Measurements from ENCODE around the gene TNFAIP8L2.

TNFAIP8L2 gene

GRCh38 chr1:151166505-151166956 is 10.1 kb downstream of the TNFAIP8L2 start:
- DNase-seq (ENCODE audit: extremely low read depth, low read depth) = no peak
- peak overlapping the region; percentile 100 for H3K4me3 ChIP-seq (replicated peaks; ENCODE audit: low read depth, low read length)
- TF ChIP-seq, protein P1, sequence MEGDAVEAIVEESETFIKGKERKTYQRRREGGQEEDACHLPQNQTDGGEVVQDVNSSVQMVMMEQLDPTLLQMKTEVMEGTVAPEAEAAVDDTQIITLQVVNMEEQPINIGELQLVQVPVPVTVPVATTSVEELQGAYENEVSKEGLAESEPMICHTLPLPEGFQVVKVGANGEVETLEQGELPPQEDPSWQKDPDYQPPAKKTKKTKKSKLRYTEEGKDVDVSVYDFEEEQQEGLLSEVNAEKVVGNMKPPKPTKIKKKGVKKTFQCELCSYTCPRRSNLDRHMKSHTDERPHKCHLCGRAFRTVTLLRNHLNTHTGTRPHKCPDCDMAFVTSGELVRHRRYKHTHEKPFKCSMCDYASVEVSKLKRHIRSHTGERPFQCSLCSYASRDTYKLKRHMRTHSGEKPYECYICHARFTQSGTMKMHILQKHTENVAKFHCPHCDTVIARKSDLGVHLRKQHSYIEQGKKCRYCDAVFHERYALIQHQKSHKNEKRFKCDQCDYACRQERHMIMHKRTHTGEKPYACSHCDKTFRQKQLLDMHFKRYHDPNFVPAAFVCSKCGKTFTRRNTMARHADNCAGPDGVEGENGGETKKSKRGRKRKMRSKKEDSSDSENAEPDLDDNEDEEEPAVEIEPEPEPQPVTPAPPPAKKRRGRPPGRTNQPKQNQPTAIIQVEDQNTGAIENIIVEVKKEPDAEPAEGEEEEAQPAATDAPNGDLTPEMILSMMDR (IDR thresholded peaks at IDR 0.05; ENCODE audit: low read depth, low read length, missing control alignments) = no peak

- no peak for DNase-seq (ENCODE audit: extremely low read depth, low read depth)
- TF ChIP-seq, protein P1 (IDR thresholded peaks at IDR 0.05; ENCODE audit: low read depth, low read length, missing control alignments) = no peak
- H3K4me3 ChIP-seq (replicated peaks; ENCODE audit: low read depth, low read length) = peak overlapping the region; percentile 100
Measured at GRCh38 chr1:151167116-151167515, 10.7 kb downstream of the TNFAIP8L2 start.

GRCh38 chr1:151171190-151171589 is 14.7 kb downstream of the TNFAIP8L2 start:
- TF ChIP-seq, protein P1 (IDR thresholded peaks at IDR 0.05; ENCODE audit: low read depth, low read length, missing control alignments) = no peak
- DNase-seq (ENCODE audit: extremely low read depth, low read depth) = no peak
- no peak overlapping the region for H3K4me3 ChIP-seq (replicated peaks; ENCODE audit: low read depth, low read length)

- H3K4me3 ChIP-seq (replicated peaks; ENCODE audit: low read depth, low read length) = no peak overlapping the region
- no peak for DNase-seq (ENCODE audit: extremely low read depth, low read depth)
- TF ChIP-seq, protein P1 (IDR thresholded peaks at IDR 0.05; ENCODE audit: low read depth, low read length, missing control alignments) = no peak
Measured at GRCh38 chr1:151175041-151175741, 18.7 kb downstream of the TNFAIP8L2 start.

- TF ChIP-seq, protein P1 (IDR thresholded peaks at IDR 0.05; ENCODE audit: low read depth, low read length, missing control alignments) = peak; percentile 58
- no peak for DNase-seq (ENCODE audit: extremely low read depth, low read depth)
- H3K4me3 ChIP-seq (replicated peaks; ENCODE audit: low read depth, low read length) = no peak within 1 kb of the TSS
Measured at GRCh38 chr1:151175863-151176262, 19.4 kb downstream of the TNFAIP8L2 start, which contains the start of gene TMOD4. TMOD4 (minus strand) TSS chr1:151175981; CDS start chr1:151174875, 1,106 bp downstream.

DNA sequence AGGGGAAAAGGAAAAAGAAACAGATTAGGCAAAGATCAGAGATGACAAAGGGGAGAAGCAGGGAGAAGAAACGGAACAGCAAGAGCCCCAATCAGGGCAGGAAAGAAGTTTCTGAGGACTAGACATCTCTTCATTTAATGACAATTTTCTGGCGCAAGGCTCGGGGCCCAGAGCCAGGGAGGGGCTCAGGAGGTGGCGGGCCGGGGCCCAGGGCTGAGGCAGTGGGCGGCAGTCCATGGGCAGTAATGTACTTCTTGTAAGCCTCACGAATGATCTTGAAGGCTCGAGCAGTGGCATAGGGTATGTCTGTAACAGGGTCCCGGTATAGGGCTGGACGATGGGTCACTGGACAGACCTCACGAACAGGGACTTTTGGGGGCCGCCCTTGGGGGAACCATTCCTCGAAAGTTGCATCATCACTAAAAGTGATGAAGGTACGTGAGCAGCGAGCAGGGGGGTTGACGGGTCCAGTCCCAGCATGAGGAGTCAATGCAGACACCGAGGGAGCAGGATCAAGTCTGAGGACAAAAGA is 20.1 kb downstream of the TNFAIP8L2 start:
- TF ChIP-seq, protein P1 (IDR thresholded peaks at IDR 0.05; ENCODE audit: low read depth, low read length, missing control alignments) = no peak
- H3K4me3 ChIP-seq (replicated peaks; ENCODE audit: low read depth, low read length) = no peak overlapping the region
- DNase-seq (ENCODE audit: extremely low read depth, low read depth) = no peak
